Stomach (tissue), 4 donors: ENCODE measurements around the gene CRTAC1.

Experiments used
- EP300 ChIP-seq: sonication (generic); formaldehyde crosslinking; IDR thresholded peaks from one replicate; pipeline ENCODE4 v1.6.1; 2017; ENCODE audit warnings: antibody characterized with exemption
- POLR2AphosphoS5 ChIP-seq, 3 donors: sonication (generic); formaldehyde crosslinking; IDR thresholded peaks; one replicate each; pipeline ENCODE4 v1.6.1; 2016; ENCODE audit warnings: antibody characterized with exemption in 3 of 3
- TF ChIP-seq, protein P1 (sequence below), 7 experiments: fragments of 450-650 bp in 4 of 7; fragments of 200-600 bp in 3 of 7; sonication (generic) in 3 of 7; IDR thresholded peaks; one replicate each; pipeline ENCODE4 v1.5.1; 2016 to 2019; ENCODE audit warnings: antibody characterized with exemption in 7 of 7, control low read depth in 2 of 7, mild to moderate bottlenecking in 1 of 7

DNA sequence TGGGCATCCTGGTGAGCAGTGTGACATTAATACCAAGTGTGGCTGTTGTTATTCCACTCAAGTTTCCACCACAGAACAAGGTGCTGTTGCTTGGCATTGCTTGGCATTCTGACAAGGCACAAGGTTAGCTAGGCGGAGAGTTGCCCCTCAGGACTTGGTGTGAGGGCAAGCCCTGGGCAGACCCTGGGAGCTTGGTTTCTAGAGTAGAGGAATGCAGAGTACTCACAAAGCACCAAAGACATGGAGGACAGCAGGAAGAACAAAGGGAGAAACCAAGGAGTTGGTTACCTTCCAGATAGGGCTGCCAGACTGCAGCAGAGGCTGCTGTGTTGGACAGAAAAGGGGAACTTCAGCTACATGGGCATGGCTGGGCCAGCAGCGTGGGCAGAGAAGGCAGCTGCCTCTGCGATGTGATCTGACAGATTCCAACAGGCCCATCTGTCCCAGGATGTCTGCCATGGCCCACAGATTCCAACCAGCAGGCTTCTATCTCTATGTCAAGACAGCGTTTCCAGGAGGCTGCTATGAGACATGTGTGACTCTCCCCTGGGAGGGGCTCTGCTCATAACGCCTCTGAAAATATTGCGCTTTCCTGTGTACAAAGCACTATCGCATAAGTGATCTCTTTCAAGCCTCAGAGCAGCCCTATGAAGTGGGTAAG is 178.9 kb downstream of the CRTAC1 start:
- TF ChIP-seq, protein P1, sequence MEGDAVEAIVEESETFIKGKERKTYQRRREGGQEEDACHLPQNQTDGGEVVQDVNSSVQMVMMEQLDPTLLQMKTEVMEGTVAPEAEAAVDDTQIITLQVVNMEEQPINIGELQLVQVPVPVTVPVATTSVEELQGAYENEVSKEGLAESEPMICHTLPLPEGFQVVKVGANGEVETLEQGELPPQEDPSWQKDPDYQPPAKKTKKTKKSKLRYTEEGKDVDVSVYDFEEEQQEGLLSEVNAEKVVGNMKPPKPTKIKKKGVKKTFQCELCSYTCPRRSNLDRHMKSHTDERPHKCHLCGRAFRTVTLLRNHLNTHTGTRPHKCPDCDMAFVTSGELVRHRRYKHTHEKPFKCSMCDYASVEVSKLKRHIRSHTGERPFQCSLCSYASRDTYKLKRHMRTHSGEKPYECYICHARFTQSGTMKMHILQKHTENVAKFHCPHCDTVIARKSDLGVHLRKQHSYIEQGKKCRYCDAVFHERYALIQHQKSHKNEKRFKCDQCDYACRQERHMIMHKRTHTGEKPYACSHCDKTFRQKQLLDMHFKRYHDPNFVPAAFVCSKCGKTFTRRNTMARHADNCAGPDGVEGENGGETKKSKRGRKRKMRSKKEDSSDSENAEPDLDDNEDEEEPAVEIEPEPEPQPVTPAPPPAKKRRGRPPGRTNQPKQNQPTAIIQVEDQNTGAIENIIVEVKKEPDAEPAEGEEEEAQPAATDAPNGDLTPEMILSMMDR (IDR thresholded peaks at IDR 0.05), result no peak
- TF ChIP-seq EP300, result no peak
- no peak for TF ChIP-seq POLR2AphosphoS5 (IDR thresholded peaks at IDR 0.05)
